Endothelial cell (in vitro differentiated cells): Measurements from ENCODE around the gene ELF1. TPM values are rescaled to one million over a fixed set of nuclear protein-coding genes. Genes with fewer than 3 reads are reported as not detected.

ENCODE experiments used
- DNase-seq: peaks from one replicate; pipeline ENCODE4 v3.0.0; 2021; ENCODE audit warnings: low spot score
- H3K27ac Mint-ChIP-seq: one replicate; pipeline ENCODE4 v1.8.0; 2021; ENCODE audit warnings: mixed read lengths, inconsistent platforms; ENCODE audit not compliant: unreplicated experiment
- H3K27me3 Mint-ChIP-seq: one replicate; pipeline ENCODE4 v1.8.0; 2021; ENCODE audit warnings: mild to moderate bottlenecking, moderate library complexity, mixed read lengths, inconsistent platforms; ENCODE audit not compliant: unreplicated experiment
- H3K36me3 Mint-ChIP-seq: one replicate; pipeline ENCODE4 v1.8.0; 2021; ENCODE audit warnings: mild to moderate bottlenecking, low read depth, mixed read lengths, inconsistent platforms; ENCODE audit not compliant: unreplicated experiment
- H3K4me1 Mint-ChIP-seq: one replicate; pipeline ENCODE4 v1.8.0; 2021; ENCODE audit warnings: mild to moderate bottlenecking, mixed read lengths, inconsistent platforms; ENCODE audit not compliant: unreplicated experiment
- H3K4me3 Mint-ChIP-seq: one replicate; pipeline ENCODE4 v1.8.0; 2021; ENCODE audit warnings: mild to moderate bottlenecking, mixed read lengths, inconsistent platforms; ENCODE audit not compliant: unreplicated experiment
- H3K9me3 Mint-ChIP-seq: one replicate; pipeline ENCODE4 v1.8.0; 2021; ENCODE audit warnings: mixed read lengths, inconsistent platforms; ENCODE audit not compliant: unreplicated experiment
- total RNA-seq: library from RNA; stranded (reverse); fragmentation: NEBNext Ultra II Directional; extraction: Animal tissue kit (Norgen Biotek cat#: 25700); gene quantifications from one replicate; pipeline ENCODE4 v1.2.1, GENCODE V29; 2021; ENCODE audit not compliant: unreplicated experiment
- TF ChIP-seq, protein P1 (sequence below): fragments of 200-600 bp; sonication (generic); IDR thresholded peaks from one replicate; pipeline ENCODE4 v1.5.0; 2021; ENCODE audit warnings: antibody characterized with exemption; ENCODE audit not compliant: unreplicated experiment

ELF1 gene
- total RNA-seq, 1 donor from 2014 or later: 46.0 TPM

DNA sequence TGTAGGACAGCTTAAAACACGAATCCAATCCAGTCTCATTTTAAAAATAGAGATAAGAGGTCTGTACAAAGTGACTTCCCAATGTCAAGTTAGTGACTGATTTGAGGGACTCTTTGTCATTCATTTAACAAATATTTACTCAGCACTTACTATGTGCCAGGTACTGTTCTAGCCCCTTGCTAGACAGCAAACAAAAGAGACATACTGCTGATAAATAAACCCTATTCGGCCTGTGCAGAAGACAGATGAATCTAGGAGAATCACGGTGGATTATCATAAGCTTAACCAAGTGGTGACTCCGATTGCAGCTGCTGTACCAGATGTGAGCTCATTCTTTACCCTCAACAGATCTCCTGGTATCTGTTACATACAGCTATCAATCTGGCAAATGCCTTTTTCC lies 6.4 kb upstream of the ELF1 start:
- Mint-ChIP-seq H3K36me3 (peaks cover 4% of the 10 kb centered on the region), H3K27ac (no peak overlapping the region), H3K4me3 (no peak overlapping the region), H3K9me3 (no peaks in the 10 kb centered on the region), H3K4me1 (peaks cover 12% of the 10 kb centered on the region), H3K27me3 (no peaks in the 10 kb centered on the region)
- DNase-seq: no peak
- TF ChIP-seq, protein P1, sequence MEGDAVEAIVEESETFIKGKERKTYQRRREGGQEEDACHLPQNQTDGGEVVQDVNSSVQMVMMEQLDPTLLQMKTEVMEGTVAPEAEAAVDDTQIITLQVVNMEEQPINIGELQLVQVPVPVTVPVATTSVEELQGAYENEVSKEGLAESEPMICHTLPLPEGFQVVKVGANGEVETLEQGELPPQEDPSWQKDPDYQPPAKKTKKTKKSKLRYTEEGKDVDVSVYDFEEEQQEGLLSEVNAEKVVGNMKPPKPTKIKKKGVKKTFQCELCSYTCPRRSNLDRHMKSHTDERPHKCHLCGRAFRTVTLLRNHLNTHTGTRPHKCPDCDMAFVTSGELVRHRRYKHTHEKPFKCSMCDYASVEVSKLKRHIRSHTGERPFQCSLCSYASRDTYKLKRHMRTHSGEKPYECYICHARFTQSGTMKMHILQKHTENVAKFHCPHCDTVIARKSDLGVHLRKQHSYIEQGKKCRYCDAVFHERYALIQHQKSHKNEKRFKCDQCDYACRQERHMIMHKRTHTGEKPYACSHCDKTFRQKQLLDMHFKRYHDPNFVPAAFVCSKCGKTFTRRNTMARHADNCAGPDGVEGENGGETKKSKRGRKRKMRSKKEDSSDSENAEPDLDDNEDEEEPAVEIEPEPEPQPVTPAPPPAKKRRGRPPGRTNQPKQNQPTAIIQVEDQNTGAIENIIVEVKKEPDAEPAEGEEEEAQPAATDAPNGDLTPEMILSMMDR: no peak

DNA sequence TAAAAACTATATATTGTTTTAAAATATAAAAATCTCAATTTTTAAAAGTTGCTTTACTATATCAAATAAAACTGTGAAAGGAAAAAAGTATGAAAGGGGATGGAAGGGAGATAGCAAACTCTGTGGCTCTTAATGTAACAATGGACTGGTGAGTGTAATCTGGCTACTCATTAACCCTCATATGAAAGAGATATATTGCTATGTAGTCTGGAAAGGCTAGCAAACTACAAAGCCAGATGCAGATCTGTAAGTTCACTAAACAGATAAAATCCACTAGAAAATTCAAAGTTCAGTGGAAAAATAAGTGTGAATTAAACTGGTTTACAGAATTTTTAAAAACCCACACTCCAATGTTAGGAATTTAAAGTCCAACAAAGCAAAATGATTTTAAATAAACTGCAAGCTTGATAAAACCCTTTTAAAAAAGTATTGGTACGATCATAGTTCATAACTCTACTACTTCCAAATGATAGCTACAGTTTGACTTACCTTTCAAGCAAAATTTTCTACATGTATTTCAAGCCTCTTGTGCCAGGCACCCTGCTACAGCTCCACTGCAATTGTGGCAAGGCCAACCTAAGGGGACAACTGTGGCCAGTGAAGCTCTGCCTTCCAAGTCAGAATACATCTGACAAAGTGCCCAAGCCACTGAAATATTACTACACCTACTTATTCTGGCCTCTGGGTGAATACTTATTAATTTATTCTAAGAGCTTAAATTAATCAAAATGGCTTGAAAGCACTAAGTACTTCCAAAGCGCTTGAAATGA lies 647 bp upstream of the ELF1 start:
- Mint-ChIP-seq H3K4me1 (peaks cover 4% of the 10 kb centered on the region), H3K4me3 (no peak overlapping the region), H3K27ac (no peak overlapping the region), H3K36me3 (no peaks in the 10 kb centered on the region), H3K9me3 (no peaks in the 10 kb centered on the region), H3K27me3 (no peaks in the 10 kb centered on the region)
- TF ChIP-seq, protein P1: no peak
- no peak for DNase-seq

DNA sequence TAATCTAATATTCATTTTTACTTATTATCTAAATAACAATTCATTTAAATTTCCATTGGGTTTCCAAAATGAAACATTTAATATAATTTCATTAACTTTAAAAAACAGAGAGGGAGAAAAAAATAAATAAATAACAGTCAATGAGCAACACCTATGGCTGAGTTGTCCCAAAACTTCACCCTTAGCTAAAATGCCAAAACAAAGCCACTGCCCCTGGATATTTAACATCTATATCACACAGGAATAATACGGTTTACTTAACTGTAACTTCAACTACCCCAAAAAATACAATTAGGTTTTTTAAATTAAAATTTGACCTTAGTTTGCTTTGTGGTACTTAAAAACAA lies 541 bp downstream of the ELF1 start:
- Mint-ChIP-seq H3K27ac (no peak overlapping the region), H3K4me3 (no peak overlapping the region), H3K4me1 (peaks cover 3% of the 10 kb centered on the region), H3K9me3 (no peaks in the 10 kb centered on the region), H3K36me3 (no peaks in the 10 kb centered on the region), H3K27me3 (no peaks in the 10 kb centered on the region)
- no peak for DNase-seq
- TF ChIP-seq, protein P1: no peak

DNA sequence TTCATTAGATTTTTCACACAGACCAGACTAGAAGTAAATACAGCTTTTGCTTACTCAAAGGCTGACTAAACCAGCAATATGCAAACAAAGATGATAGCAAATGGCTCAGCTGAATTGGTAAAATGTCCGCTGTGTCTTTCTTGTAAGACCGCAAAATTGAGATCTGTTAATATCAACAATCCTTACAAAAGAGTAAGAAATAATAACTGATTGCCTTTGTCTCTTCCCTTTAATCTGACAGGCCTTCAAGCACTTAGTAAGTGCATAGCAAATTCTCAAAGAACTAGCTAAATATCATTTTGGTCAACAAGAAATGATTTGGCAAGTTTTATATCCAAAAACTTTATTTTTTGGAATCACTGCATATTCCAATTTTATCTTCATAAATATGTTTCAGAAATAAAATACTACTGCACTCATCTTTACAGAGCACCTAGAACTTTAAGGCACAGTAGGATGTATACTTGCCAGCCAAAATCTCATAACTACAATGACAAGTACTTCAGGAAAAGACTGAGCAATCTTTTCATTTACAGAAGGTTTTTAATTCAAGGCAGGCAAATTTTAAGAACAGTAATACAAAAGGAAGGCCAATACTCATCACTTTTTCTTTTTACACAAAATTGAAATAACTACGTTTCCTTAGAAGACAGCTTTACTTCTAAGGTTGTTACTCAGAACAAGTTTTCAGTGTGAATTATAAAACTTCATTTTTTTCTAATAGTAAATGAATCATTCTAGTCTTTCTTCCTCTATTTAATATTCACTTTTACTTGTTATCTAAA lies 1.1 kb downstream of the ELF1 start:
- H3K4me1 Mint-ChIP-seq: peaks cover 3% of the 10 kb centered on the region
- DNase-seq: no peak
- no peak overlapping the region for H3K4me3 Mint-ChIP-seq
- no peak overlapping the region for H3K27ac Mint-ChIP-seq
- TF ChIP-seq, protein P1: no peak
- no peaks in the 10 kb centered on the region for H3K9me3 Mint-ChIP-seq
- no peaks in the 10 kb centered on the region for H3K27me3 Mint-ChIP-seq
- H3K36me3 Mint-ChIP-seq: no peaks in the 10 kb centered on the region

DNA sequence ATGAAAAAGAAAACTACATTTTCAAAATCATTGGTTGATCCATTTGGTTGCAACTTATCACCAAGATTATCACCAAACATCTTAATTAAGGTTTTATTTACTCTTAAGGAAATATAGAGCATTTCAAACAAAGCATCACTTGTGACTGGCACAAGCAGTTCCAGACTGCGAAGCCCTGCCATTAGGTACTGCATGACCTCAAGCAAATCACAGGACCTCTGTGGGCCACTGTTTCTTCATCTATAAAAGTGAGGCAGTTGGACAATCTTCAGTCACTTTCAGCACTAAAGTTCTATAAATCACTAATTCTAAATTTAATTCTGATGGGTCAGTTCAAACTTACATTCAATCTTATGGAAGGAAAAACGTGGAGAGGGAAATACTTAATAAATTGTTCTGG lies 2.0 kb downstream of the ELF1 start:
- TF ChIP-seq, protein P1: no peak
- H3K36me3 Mint-ChIP-seq: no peaks in the 10 kb centered on the region
- no peak overlapping the region for H3K4me3 Mint-ChIP-seq
- no peak for DNase-seq
- H3K9me3 Mint-ChIP-seq: no peaks in the 10 kb centered on the region
- H3K4me1 Mint-ChIP-seq: peaks cover 3% of the 10 kb centered on the region
- no peaks in the 10 kb centered on the region for H3K27me3 Mint-ChIP-seq
- no peak overlapping the region for H3K27ac Mint-ChIP-seq
